HK-2 (cell line): ENCODE data around the gene KNCN.

Source experiments
- DNase-seq: peaks from one replicate; pipeline ENCODE4 v3.0.0-alpha.2; 2018; ENCODE audit not compliant: unreplicated experiment

KNCN gene

DNA sequence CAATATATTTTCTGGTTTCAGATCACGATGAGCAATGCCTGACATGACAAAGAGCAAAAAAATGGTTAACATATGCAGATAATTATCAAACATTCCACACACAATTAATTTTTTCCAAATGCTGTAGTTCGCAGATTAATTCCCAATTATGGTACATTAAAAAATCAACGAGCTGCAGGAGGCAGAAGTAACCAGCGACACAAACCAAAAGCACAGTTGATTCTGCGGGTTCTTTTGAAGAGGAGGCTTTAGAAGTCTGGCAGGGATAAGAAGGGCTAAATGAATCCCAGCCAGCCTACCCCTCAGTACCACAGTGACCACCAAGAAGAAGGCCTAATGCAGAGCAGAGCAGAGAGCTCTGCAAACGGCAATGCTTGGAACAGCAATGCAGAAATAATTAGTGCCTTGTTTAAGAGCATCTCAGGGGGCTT lies 17.0 kb upstream of the KNCN start:
- no peak for DNase-seq

DNA sequence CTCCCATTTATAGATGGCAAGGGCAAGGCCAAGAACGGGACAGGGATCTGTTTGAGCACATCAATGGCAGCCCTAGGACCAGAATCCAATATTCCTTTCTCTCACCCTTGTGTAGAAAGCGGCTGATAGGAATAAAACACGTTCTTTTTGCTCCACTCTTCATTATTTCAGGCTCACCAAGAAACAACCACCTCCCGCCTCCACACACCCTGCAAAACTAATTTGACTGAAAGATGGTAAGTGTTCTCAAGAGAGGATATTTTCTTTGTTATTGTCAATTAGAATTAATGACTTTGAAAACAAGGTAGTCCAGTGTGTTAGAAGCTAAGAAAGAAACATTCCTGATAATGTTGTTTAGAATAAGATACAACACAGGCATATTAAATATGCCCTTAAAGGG lies 11.9 kb upstream of the KNCN start:
- no peak for DNase-seq

DNA sequence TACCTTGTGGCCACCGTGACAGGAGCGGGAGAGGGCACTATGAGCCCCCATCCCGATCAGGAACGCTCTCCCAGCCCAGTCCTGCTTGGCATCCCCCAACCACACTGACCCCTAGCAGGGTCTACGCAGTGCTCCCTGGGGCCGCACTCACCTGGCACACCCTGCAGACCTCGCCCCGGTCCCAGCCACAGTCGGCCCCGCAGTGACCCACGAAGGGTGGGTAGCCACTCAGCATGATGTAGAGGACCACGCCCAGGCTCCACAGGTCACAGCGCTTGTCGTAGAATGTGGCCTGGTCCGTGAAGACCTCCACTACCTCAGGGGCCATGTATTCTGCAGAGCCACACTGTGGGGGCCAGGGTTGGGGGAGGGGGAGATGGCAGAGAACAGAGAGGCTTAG lies 11.1 kb upstream of the KNCN start:
- no peak for DNase-seq

DNA sequence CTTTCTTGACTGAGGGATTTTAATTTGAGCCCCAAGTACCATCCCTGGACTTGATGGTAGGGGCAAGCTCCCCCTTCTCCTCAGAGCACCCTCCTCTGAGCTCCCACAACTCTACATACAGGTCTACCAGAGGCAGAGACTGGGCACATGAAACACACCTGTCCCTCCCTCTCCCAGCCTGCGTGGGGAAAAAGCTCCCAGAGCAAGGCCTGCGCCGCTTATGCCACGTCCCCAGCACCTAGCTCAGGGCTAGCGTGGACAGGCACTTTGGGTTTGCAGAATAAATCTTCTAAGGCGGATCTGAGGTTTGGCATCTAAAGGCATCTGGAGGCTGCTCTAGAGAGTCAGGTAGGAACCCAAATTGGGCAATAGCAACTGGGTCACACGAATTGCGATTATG lies 7.5 kb upstream of the KNCN start:
- no peak for DNase-seq

DNA sequence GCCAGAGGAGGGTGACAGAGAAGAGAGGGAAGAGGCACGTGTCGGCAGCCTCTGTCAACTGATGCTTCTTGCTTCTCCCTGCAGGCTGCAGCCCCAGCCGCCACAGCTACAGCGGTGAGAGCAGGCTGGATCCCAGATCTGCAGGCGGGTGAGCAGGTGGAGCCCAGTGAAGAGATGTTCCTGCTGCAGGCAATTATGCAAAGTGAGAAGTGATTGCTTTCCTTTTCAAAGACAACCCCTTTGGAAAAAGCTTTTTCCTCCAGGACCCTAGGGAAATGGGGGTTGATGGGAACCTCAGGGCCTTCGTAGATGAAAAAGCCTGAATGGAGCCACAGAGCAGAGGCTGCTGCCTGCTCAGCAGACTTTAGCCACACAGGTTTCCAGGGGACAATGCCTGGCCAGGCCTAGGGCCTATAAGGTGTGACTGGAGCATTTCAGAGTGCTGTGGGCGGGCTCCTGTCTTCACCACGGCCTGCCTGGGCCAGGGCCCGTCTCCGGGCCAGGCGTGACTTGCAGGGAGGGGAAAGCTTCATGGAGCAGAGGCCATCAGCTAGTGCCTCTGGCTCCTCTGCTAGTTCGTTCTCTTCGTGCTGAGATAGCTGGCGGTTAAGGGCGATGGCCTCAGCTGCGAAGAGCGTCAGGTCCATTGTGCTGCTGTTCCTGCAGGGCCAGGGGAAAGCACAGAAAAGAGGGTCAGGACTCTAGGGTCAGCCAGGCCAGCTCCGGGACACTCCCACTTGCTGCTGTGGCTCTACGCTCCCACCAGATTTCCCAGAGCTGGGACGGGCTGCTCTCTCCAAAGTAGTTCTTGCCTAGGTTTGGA lies 6.9 kb upstream of the KNCN start:
- no peak for DNase-seq

DNA sequence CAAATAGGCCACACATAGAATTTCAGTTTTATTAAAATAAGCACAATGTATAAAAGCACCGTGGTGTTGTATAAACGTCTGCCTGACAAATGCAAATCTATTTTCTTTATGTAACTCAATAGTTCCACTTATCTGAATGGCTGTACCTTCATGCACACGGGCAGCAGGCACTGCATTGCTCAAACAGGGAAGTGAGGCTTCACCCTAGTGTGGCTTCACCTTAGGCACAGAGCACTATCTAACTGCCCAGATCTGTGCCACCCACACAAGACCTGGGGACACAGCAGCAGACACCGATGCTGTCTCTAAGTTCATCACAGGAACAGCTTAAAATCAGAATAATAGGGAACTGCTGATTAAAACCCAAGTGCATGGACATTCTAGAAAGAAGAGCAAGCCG lies 6.0 kb upstream of the KNCN start:
- DNase-seq = no peak

DNA sequence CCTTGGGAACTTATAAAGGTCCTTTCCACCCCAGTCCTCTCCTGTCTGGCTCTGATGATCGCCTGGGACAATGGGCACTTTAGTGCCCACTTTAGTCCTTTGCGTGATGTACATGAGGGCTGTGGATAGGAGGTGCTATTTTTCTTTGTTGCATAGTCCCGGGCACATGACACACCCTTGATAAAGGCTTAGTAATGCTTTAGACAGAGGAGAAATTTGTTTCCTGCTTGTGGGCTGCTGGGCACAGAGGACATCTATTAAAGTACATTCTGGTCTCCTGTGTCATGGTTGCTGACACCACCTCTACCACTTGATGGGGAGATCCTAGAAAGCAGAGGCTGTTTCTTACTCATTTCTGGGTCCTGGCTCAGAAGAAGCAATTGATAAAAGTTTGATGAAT lies 5.4 kb upstream of the KNCN start:
- DNase-seq = peak; percentile 20

DNA sequence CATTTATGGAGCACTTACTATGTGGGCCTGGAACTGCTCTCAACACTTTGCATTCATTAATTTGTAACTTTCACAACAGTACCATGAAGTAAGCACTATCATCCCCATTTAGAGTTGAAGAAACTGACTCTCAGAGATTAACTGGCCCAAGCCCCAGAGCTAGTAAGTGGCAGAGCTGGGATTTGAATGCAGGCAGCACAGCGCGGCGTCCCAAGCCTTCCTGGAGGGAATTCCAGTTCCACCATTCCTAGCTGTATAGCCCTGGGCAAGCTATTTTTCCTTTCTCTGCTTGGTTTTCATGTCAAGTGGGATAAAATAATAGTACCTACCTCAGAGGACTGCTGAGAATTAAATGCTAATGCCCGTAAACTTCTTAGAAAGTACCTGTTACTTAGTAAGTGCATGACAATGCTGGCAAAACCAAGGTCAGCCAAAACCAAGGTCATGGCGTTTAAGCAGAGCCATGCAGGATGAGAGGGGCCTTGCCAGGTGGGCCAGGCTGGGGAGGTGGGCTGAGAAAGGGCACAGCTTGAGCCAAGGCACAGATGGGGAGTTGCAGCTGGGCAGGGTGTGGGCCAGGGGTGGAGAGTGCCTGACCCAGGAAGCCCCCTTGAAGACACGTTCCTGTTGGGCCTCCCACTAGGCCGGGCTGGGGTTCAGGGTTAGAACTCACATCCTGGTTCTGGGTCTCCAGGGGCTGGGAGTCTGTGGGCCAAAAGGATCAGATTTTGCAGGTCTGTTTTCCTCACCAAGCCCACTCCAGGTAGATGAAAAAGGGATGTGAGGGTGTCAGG lies 4.6 kb upstream of the KNCN start:
- DNase-seq = no peak

DNA sequence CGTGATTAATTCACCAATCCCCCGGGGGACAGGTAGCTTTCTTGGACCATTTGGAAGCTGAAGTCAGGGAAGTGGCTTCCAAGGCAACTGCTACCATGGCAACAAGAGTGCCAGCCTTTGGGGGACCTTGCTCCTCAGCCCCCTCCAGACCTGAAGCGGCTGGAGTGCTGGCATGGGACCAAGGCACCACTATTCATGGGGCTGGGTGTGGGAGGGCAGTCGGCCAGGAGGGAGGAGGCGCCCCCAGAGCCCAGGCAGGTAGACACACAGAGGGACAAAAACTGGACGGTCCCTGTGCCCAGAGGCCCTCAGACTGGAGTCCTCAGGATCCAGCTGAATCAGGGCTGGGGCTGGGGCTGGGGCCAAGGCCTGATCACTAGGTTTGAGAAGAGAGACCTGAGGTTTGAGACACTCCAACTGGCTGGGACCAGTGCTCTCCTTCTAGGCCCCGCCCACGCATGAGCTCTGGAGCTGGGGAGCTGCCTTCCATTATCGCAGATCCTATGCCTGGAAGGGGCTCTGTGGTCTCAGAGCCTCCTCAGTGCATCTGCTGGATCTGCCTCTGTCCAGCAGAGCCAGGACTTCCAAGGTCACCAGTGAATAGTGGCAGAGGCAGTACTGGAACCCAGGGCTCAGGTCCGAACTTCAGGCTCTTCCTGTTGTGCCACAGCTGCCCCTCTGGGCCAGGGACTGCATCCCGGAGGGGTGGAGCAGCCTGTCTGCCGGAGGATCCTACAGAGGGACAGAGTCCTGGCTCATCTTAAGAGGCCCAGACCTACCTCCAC lies 3.3 kb upstream of the KNCN start:
- DNase-seq = no peak

DNA sequence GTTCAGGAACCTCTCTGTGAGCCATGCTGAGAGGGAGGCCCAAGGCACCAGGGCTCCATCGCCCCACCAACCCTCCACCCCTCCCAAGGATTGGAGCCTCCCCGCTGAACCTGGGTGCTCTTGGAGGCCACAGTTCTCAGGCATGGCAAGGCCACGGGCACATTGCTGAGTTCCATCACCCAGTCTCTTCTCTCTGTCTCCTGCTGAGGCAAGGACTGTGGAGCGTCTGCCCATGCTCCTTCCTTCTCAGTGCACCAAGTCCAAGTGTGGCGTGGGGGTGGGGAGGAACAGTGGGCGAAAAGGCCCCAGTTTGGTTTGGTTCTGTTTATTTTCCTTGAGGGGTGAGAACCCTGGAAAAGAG lies 2.8 kb upstream of the KNCN start:
- DNase-seq = no peak

DNA sequence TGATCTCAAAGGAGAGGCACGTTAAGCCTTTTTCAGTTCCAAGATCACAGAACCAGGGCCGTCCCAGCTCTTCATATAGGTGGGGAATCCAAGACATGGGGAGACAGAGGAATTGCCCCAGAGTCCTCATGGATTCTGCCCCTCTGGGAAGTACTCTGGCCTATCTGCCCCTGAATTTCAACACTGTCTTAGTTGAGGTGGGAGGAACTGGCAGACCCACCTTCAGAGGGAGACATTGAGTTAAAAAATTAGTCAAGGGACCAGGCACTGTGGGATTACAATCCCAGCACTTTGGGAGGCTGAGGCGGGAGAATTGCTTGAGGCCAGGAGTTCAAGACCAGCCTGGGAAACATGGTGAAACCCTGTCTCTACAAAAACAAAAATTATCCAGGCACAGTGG lies 2.1 kb upstream of the KNCN start:
- DNase-seq = no peak

DNA sequence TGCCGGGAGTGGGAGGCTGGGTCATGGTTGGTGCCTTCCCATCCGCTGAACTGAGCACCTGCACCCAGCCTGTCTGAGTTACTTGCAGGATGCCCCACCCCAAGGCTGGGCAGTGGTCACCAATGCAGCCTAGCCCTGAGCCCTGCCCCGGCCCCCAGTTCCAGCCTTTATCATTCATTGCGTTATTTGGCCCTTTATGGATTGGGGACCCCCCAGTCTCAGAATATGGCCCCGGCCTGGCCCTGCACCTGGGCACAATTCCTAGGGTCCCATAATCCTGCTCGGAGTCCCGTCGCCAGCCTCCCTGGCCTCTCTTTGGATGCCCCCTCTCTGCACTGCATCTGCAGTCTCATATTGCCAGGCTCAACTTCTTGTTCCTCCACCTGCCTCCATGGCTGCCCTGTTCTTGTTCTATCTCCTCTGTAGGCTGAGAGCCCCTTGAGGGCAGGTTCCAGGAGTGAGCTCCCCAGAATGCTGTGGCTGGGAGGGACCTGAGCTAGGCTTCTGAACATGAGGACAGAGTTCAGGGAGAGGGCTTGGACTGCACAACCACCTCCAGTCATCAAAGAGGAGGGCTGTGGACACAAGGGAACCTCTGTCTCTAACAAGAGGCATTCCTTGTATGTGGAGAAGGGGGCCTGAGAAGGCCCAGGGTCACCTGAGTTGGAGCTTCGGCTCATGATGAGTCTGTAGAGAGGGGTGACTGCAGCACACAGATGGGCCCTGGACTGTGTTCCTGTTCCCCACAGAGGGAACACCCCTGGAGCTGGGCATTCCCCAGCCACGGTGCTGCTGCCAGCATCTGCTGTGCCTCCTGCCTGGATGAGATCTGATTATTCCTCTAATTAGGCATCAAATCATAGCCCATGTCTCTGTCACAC lies 1.1 kb upstream of the KNCN start:
- DNase-seq = no peak

DNA sequence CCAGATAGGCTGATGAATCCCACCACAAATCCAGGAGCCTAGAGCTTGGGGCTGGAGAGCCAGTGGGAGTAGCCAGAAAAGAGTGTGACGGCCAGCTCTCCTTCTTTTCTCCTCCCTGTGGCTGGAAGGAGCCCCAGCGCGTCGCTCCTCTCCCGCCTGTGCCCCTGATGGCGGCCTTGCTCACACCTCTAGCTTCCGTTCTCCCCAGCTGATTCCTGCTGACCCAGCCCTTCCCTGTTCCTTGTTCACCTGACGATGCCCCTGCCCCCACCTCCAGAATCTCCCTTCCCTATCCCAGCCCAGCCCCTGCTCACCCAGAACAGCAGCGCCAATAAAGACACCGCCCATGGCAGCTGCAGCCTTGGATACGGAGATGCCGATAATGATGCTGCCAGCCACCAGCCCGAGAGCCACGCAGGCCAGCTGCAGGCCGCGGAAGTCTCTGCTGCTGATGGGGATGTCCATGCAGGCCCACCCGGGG lies 656 bp downstream of the KNCN start:
- no peak for DNase-seq

DNA sequence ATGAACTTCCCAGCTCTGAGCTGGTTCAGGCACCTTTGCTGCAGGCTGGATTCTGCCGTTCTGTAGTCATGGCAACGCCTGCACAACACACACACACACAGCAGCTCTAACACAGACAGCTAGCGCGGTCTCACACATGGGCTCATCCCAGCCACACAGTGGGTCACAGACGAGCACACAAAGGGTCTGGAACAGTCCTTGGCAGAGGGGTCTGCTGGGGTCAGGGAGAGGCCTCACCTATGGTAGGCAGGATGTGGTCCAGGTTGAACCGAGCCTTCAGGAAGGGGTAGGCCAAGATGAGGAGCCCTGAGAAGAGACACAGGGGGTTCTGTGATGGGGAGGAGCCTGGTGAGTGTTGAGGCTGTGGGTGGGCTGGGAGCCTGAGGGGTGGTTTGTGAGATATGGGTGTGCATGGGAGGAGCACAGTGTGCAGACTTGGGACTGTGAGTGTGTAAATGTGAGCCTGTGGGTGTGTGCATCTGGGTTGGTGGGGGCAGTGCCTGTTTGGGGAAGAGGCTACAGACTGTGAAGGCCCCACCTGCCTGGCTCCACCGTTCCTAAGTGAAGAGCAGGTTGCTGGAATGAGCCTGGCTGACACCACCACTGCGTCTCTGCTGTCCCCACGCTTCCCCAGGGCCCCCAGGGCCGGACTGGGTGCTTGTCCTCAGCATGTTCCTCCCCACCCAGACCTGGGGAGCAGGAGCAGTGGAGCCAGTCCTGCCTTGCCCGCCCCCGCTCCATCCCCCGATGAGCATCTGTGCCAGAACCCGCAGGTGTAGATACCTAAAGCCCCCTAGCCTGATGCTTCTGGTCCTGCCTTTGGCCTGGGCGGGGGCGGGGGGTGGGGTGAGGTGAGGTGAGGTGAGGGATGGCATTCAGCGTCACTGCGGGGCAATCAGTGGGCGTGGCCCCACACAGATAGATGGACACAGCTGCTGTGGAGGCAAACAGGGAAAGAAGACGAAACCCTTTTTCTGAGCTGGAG lies 1.5 kb downstream of the KNCN start:
- DNase-seq = no peak

DNA sequence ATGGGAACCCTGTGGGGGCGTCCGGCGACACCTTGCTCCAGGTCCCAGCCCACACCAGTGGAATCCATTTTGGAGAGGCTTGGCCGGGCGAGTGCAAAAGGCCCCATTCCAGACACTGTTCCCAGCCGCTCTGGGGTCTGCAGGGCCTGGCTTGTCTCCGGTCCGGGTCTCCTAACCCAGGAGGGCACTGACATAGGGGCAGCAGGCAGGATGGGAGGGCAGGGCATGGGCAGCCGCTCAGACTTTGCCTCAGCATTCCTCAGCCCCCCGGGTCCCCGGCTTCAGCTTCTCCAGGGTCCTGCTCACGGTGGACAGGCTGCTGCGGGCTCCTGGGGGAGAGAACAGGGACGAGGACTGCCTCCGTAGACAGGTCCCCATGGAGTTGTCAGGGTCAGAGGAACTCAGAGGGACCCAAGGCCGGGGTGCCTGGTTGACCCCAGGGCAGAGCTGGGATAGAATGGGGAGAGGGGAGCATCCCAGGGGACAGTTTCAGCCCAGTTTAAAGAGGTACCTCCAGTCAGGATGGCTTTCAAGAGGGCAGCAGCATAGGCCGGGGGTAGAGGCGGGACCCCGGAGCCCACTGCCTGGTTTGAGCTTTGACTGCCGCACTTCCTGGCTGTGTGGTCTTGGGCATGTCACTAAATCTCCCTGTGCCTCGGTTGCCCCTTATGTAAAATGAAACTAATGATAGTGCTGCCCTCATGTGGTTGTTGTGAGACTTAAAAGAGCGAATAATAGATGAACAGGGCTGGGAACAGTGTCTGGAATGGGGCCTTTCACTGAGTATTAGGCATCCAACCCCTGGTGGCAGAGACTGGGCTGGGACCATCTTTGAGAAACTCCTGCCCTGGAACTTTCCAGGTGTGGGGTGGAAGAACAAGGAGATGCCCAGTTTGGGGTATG lies 3.7 kb downstream of the KNCN start:
- DNase-seq = no peak

DNA sequence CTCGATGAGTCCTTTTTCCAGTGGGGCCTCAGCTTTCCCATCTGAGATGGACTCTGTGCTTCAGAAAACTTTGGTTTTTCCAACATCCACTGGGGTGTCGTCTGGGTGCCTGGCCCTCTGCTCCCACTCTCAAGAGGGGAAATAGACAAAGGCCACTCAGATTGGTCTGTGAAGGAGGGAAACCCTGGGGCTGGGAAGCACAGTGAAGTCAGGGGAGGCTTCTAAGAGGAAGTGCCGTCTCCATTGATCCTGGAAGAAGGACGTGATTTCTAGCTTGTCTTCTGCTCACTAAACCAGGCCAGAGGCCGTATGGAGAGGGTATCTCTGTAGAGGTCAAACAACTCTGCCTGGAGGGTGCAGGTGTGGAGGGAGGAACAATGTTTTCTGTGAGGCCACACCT lies 5.2 kb downstream of the KNCN start:
- no peak for DNase-seq

DNA sequence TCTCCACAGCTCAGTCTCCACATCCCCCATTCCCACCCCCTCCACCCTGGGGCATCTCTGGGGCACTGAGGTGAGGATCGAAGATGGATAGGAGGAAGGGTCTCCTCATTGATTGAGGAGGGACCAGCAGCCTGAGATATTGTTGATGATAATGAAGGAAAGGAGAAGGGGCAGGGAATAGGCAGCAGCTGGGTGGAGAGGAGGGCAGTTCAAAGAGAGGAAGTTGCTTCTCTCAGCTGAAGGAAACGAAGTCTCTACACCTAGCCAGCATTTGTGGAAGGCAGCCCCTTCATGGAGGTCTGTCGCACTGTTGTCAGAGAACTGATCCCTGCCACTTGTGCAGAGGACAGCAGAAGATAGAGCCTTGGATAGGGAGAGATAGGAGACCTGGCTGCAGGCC lies 5.7 kb downstream of the KNCN start:
- DNase-seq = no peak

DNA sequence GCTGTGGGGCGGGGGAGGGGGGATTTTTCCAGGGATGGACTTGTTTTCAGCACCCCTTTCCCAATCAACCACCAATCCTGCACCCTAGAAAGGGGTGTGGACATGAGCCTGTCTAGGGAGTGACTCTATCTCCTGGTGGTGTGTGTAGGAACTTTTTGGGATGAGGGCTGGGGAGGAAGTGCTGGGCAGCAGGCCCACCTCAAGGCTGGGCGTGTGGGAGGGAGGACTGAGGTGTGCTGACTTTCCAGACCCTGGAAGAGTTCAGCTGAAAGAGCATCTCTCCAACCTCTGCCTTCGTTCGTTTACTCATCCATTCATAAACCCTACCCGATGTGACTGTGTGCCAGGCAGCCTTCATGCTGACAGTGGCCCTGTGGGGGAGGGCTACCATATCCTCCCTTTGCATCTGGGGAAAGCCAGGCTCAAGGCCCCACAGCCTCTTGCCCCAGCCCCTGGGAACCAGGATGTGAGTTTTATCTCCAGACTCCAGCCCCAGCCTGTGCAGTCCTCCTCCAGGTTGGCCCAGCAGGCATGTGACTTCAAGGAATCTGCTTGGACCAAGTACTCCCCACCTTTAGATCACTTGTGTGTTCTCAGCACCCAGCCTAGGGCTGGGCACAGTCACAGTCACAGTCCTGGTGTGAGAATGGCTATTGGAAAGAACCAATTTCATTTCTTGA lies 6.7 kb downstream of the KNCN start:
- no peak for DNase-seq
